ENCODE measurements around the gene TPPP2.

DNA sequence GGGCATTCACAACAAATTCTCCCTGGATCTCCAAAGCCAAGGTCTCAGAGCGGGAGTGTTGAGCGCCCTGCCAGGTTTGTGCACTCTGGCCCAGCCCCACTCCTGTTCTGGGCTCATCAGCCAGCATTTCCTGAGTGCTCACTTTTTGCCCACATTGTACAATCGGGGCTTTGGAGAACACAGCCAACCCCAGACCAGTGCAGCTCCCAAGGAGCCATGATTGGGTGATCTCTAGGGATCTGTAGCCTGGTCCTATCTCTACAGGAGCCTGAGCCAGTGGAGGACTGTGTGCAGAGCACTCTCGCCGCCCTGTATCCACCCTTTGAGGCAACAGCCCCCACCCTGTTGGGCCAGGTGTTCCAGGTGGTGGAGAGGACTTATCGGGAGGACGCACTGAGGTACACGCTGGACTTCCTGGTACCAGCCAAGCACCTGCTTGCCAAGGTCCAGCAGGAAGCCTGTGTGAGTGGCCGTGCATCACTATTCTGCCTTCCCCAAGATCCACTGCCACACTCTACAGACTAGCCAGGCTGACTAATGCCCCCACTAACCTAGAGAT lies 42.8 kb downstream of the TPPP2 start:
- TF ChIP-seq, protein P1, sequence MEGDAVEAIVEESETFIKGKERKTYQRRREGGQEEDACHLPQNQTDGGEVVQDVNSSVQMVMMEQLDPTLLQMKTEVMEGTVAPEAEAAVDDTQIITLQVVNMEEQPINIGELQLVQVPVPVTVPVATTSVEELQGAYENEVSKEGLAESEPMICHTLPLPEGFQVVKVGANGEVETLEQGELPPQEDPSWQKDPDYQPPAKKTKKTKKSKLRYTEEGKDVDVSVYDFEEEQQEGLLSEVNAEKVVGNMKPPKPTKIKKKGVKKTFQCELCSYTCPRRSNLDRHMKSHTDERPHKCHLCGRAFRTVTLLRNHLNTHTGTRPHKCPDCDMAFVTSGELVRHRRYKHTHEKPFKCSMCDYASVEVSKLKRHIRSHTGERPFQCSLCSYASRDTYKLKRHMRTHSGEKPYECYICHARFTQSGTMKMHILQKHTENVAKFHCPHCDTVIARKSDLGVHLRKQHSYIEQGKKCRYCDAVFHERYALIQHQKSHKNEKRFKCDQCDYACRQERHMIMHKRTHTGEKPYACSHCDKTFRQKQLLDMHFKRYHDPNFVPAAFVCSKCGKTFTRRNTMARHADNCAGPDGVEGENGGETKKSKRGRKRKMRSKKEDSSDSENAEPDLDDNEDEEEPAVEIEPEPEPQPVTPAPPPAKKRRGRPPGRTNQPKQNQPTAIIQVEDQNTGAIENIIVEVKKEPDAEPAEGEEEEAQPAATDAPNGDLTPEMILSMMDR (conservative IDR thresholded peaks at IDR 0.05; ENCODE audit: low read length), result no peak
- TF ChIP-seq EZH2phosphoT487 (IDR thresholded peaks at IDR 0.05; ENCODE audit: borderline replicate concordance, low read depth, low read length), result no peak
